Measurements from ENCODE around the gene FXYD1.

GRCh38 chr19:35132254-35132653, 6.4 kb upstream of the FXYD1 start:
- TF ChIP-seq, protein P1, sequence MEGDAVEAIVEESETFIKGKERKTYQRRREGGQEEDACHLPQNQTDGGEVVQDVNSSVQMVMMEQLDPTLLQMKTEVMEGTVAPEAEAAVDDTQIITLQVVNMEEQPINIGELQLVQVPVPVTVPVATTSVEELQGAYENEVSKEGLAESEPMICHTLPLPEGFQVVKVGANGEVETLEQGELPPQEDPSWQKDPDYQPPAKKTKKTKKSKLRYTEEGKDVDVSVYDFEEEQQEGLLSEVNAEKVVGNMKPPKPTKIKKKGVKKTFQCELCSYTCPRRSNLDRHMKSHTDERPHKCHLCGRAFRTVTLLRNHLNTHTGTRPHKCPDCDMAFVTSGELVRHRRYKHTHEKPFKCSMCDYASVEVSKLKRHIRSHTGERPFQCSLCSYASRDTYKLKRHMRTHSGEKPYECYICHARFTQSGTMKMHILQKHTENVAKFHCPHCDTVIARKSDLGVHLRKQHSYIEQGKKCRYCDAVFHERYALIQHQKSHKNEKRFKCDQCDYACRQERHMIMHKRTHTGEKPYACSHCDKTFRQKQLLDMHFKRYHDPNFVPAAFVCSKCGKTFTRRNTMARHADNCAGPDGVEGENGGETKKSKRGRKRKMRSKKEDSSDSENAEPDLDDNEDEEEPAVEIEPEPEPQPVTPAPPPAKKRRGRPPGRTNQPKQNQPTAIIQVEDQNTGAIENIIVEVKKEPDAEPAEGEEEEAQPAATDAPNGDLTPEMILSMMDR (IDR thresholded peaks at IDR 0.05; ENCODE audit: low read length): no peak
- TF ChIP-seq EZH2phosphoT487 (IDR thresholded peaks at IDR 0.05; ENCODE audit: low read length) (no peak), EZH2 (optimal IDR thresholded peaks at IDR 0.05; ENCODE audit: low read depth, low read length) (no peak)
